Lower lobe of right lung (tissue), 2 donors: ENCODE measurements around the gene GABRG1. TPM values are rescaled to one million over a fixed set of nuclear protein-coding genes. Genes with fewer than 3 reads are reported as not detected.

Source experiments
- ATAC-seq, 2 donors: fragments of 200-7000 bp; cut with Tn5 transposase; one replicate each; pipeline ENCODE4 v1.9.1; 2020 to 2022; ENCODE audit warnings: mild to moderate bottlenecking in 2 of 2, moderate library complexity in 2 of 2
- DNase-seq: peaks from one replicate; pipeline ENCODE4 v3.0.0-alpha.2; 2020
- H3K27ac ChIP-seq: fragments of 200-600 bp; one replicate; pipeline ENCODE4 v1.8.0; 2022
- H3K27me3 ChIP-seq: fragments of 200-600 bp; one replicate; pipeline ENCODE4 v1.8.0; 2022; ENCODE audit warnings: low read depth
- H3K36me3 ChIP-seq: fragments of 200-600 bp; one replicate; pipeline ENCODE4 v1.8.0; 2022; ENCODE audit warnings: mild to moderate bottlenecking
- H3K4me1 ChIP-seq: fragments of 200-600 bp; one replicate; pipeline ENCODE4 v1.8.0; 2022
- H3K4me3 ChIP-seq: fragments of 200-600 bp; one replicate; pipeline ENCODE4 v1.8.0; 2022; ENCODE audit warnings: mild to moderate bottlenecking
- H3K9me3 ChIP-seq: fragments of 200-600 bp; one replicate; pipeline ENCODE4 v1.8.0; 2022
- intact Hi-C: fragments of 100-400 bp; cut with DNase I; formaldehyde crosslinking; loops from one replicate; pipeline ENCODE4 v1.11.0; 2022
- total RNA-seq: library from RNA; stranded (reverse); fragmentation: NEBNext Ultra II Directional; extraction: Animal tissue kit (Norgen Biotek cat#: 25700); gene quantifications from one replicate; pipeline ENCODE4 v1.2.1, GENCODE V29; 2021
- TF ChIP-seq, protein P1 (sequence below): fragments of 200-600 bp; IDR thresholded peaks from one replicate; pipeline ENCODE4 v1.8.0; 2022; ENCODE audit warnings: antibody characterized with exemption, mild to moderate bottlenecking
- donor health status: DM: no; HTN: yes; CAD: no; lungs with severe emphysema.

The GABRG1 gene
- total RNA-seq, 1 donor from 2014 or later: not detected

- DNase-seq: no peak
- Histone ChIP-seq H3K27me3 (no peaks in the 10 kb centered on the region), H3K27ac (no peak overlapping the region), H3K4me1 (no peaks in the 10 kb centered on the region), H3K36me3 (no peaks in the 10 kb centered on the region), H3K9me3 (no peaks in the 10 kb centered on the region), H3K4me3 (no peak overlapping the region)
- ATAC-seq: no peak
- TF ChIP-seq, protein P1, sequence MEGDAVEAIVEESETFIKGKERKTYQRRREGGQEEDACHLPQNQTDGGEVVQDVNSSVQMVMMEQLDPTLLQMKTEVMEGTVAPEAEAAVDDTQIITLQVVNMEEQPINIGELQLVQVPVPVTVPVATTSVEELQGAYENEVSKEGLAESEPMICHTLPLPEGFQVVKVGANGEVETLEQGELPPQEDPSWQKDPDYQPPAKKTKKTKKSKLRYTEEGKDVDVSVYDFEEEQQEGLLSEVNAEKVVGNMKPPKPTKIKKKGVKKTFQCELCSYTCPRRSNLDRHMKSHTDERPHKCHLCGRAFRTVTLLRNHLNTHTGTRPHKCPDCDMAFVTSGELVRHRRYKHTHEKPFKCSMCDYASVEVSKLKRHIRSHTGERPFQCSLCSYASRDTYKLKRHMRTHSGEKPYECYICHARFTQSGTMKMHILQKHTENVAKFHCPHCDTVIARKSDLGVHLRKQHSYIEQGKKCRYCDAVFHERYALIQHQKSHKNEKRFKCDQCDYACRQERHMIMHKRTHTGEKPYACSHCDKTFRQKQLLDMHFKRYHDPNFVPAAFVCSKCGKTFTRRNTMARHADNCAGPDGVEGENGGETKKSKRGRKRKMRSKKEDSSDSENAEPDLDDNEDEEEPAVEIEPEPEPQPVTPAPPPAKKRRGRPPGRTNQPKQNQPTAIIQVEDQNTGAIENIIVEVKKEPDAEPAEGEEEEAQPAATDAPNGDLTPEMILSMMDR: no peak
- intact Hi-C loops: no loop called here
Measured at GRCh38 chr4:46081248-46081647, 42.6 kb downstream of the GABRG1 start.

GRCh38 chr4:46073778-46074177 is 50.1 kb downstream of the GABRG1 start:
- ATAC-seq (no peak), DNase-seq (no peak)
- no peak overlapping the region for H3K4me3 ChIP-seq
- intact Hi-C loops: no loop called here
- TF ChIP-seq, protein P1: no peak
- no peak overlapping the region for H3K27ac ChIP-seq
- H3K9me3 ChIP-seq: no peaks in the 10 kb centered on the region
- H3K27me3 ChIP-seq: no peaks in the 10 kb centered on the region
- no peaks in the 10 kb centered on the region for H3K36me3 ChIP-seq
- H3K4me1 ChIP-seq: no peaks in the 10 kb centered on the region

DNA sequence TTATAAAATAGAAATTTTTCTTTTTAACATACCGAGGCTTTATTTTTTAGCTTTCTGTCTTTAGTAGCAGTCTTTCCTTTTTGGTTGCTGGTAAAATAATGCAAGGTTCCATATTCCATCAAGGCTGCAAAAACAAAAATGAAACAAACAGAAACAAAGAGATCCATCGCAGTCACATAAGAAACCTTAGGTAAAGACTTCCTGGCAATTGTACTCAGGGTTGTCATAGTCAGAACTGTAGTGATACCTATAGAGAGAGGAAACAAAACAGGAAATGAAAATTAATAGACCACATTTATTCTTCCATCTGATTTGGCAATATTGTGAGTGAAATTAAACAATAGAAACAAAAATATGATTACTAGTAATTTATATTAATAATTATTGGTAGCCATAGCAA is 72.5 kb downstream of the GABRG1 start:
- H3K36me3 ChIP-seq: no peaks in the 10 kb centered on the region
- no peak overlapping the region for H3K27ac ChIP-seq
- H3K27me3 ChIP-seq: no peaks in the 10 kb centered on the region

DNA sequence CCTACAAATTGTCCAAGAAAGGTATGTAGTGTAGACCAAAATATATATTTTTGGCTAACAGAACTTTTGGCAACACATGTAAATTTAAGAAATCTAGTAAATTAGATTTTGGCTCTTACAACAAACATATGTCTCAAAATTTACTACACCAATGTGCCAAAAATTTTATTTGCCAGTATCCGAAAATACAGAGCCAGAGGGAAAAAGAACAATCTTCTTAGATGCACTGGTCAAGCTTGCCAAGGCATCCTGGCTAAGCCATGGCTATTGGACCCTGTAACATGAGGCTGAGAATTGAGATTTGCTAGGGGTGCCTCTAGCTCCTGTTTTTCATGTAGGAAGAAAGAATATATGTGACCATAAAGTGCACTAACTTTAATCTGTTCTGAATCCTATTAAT is 91.8 kb downstream of the GABRG1 start:
- ATAC-seq: no peak
- intact Hi-C loops: no loop called here
- no peak overlapping the region for H3K27ac ChIP-seq
- no peak overlapping the region for H3K4me3 ChIP-seq
- no peaks in the 10 kb centered on the region for H3K27me3 ChIP-seq
- TF ChIP-seq, protein P1: no peak
- DNase-seq: no peak
- no peaks in the 10 kb centered on the region for H3K9me3 ChIP-seq
- H3K36me3 ChIP-seq: no peaks in the 10 kb centered on the region
- no peaks in the 10 kb centered on the region for H3K4me1 ChIP-seq

More for the DNA sequence above, 72.5 kb downstream of the GABRG1 start:
- TF ChIP-seq, protein P1: no peak
- DNase-seq (no peak), ATAC-seq (no peak)
- Histone ChIP-seq H3K4me3 (no peak overlapping the region), H3K4me1 (no peaks in the 10 kb centered on the region), H3K9me3 (no peaks in the 10 kb centered on the region)
- intact Hi-C loops: no loop called here

DNA sequence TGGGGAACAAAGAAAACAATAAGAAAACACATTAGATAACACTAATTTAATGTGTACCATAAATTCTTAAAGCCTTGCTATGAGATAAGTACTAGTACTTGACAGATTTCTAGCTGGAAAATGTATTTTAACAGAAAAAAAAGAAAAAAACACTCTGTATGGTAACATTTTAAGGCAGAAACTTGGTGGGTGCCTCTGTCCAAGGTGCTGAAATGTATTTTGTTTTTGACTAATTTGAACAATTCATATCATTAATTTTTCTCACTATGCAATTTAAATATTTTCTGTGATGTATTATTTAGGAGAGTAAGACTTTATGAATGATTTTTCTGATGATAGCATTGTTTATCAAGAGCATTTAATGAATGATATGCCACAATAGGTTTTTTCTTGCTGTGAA is 107.5 kb downstream of the GABRG1 start:
- ATAC-seq (no peak), DNase-seq (no peak)
- H3K9me3 ChIP-seq: no peaks in the 10 kb centered on the region
- no peak overlapping the region for H3K27ac ChIP-seq
- no peaks in the 10 kb centered on the region for H3K27me3 ChIP-seq
- no peaks in the 10 kb centered on the region for H3K36me3 ChIP-seq
- H3K4me3 ChIP-seq: no peak overlapping the region
- intact Hi-C loops: no loop called here
- H3K4me1 ChIP-seq: no peaks in the 10 kb centered on the region
- TF ChIP-seq, protein P1: no peak

DNA sequence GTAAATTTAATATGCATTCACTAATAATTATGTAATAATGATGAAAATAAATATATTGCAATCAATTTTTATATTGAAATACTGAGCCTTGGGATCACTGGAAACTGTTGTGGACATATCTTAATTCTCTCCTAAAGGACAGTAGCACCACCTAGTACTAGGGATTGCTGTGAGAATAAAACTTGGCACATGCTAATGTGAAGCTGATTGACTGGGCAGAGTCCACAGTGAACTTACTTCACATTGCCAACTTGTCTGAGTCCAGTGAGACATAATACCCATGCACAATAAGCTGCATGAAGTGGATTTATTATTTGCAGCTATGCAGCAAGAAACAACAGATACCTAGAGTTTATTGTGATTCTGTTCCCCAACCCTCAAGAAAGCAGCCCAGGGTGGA is 131.1 kb downstream of the GABRG1 start:
- Histone ChIP-seq H3K27me3 (no peaks in the 10 kb centered on the region), H3K4me1 (no peaks in the 10 kb centered on the region), H3K27ac (no peak overlapping the region), H3K9me3 (no peaks in the 10 kb centered on the region), H3K36me3 (no peaks in the 10 kb centered on the region), H3K4me3 (no peak overlapping the region)
- ATAC-seq (no peak), DNase-seq (no peak)
- TF ChIP-seq, protein P1: no peak
- intact Hi-C loops: no loop called here
